ENCODE data around the gene BMS1. TPM values are rescaled to one million over a fixed set of nuclear protein-coding genes. Genes with fewer than 3 reads are reported as not detected.

The BMS1 gene
- total and polyA plus RNA-seq, 2 donors (not counting 3 experiments of a cell fraction or from before 2014, with no cell fraction given): 2.8 to 23.4 TPM

- Histone ChIP-seq H3K79me2 (ENCODE audit: control insufficient read depth, insufficient read depth, low read length) (no peaks in the 10 kb centered on the region), H3K4me1 (ENCODE audit: control insufficient read depth, extremely low read depth, insufficient read depth, low read length) (no peaks in the 10 kb centered on the region), H3K27ac (ENCODE audit: insufficient read depth, low read depth, low read length) (no peak overlapping the region), H3K4me3 (replicated peaks in 1 of 3; ENCODE audit: insufficient read depth in 1 of 3, low read depth in 1 of 3, low read length in 3 of 3) (no peak overlapping the region), H3K9me3 (replicated peaks; ENCODE audit: control insufficient read depth, insufficient read depth, low read length) (no peaks in the 10 kb centered on the region), H3K9me1 (replicated peaks; ENCODE audit: control insufficient read depth, extremely low read depth, insufficient read depth, low read length) (no peaks in the 10 kb centered on the region), H4K20me1 (replicated peaks; ENCODE audit: control insufficient read depth, extremely low read depth, insufficient read depth, low read length) (no peaks in the 10 kb centered on the region), H3K27me3 (ENCODE audit: control insufficient read depth in 2 of 2, insufficient read depth in 2 of 2, low read length in 2 of 2) (no peaks in the 10 kb centered on the region), H2AFZ (ENCODE audit: low read depth, low read length) (no peak overlapping the region), H3K9ac (replicated peaks; ENCODE audit: extremely low read depth, insufficient read depth, low read length) (no peak overlapping the region), H3K4me2 (ENCODE audit: insufficient read depth, low read length) (no peak overlapping the region), H3K36me3 (ENCODE audit: control insufficient read depth in 2 of 2, extremely low read depth in 1 of 2, insufficient read depth in 2 of 2, low read length in 2 of 2) (no peaks in the 10 kb centered on the region)
- intact Hi-C loops (cut with micrococcal nuclease): no loop called here
- FAIRE-seq (no peak), DNase-seq (ENCODE audit: low read depth, low spot score) (no peak)
- POLR2A ChIA-PET: no interaction called here
- dilution Hi-C loops (cut with MboI; ENCODE audit: extremely low pct_ligation_motif_present, low sequenced_read_pairs): no loop called here
- no TSS peak for BruUV-seq (replicated peaks)
- CTCF ChIA-PET: no interaction called here
- no peak for TF ChIP-seq CTCF (IDR thresholded peaks at IDR 0.05; ENCODE audit: extremely low read depth in 1 of 2, insufficient read depth in 1 of 2, low read depth in 1 of 2, low read length in 2 of 2)
- TF ChIP-seq POLR2AphosphoS5 (IDR thresholded peaks at IDR 0.05; ENCODE audit: insufficient read depth, low read depth, low read length): no peak
- no peak for TF ChIP-seq JUN (IDR thresholded peaks at IDR 0.05; ENCODE audit: borderline replicate concordance, insufficient read depth, insufficient read length, low read depth)
- no peak for TF ChIP-seq MAX (IDR thresholded peaks at IDR 0.05; ENCODE audit: insufficient read depth, insufficient read length)
- no peak for TF ChIP-seq GATA2 (IDR thresholded peaks at IDR 0.05; ENCODE audit: insufficient read depth, insufficient read length, low read depth, low read length)
Observed at GRCh38 chr10:42876476-42876875, 93.9 kb downstream of the BMS1 start.

GRCh38 chr10:42876945-42877344, 94.3 kb downstream of the BMS1 start:
- H3K27me3 ChIP-seq (ENCODE audit: control insufficient read depth in 2 of 2, insufficient read depth in 2 of 2, low read length in 2 of 2): no peaks in the 10 kb centered on the region
- no peak overlapping the region for H2AFZ ChIP-seq (ENCODE audit: low read depth, low read length)
- H3K9me1 ChIP-seq (replicated peaks; ENCODE audit: control insufficient read depth, extremely low read depth, insufficient read depth, low read length): no peaks in the 10 kb centered on the region
- POLR2A ChIA-PET: no interaction called here
- H3K36me3 ChIP-seq (ENCODE audit: control insufficient read depth in 2 of 2, extremely low read depth in 1 of 2, insufficient read depth in 2 of 2, low read length in 2 of 2): no peaks in the 10 kb centered on the region
- FAIRE-seq (no peak), DNase-seq (ENCODE audit: low read depth, low spot score) (no peak)
- intact Hi-C loops (cut with micrococcal nuclease): no loop called here
- H3K9me3 ChIP-seq (replicated peaks; ENCODE audit: control insufficient read depth, insufficient read depth, low read length): no peaks in the 10 kb centered on the region
- H3K4me2 ChIP-seq (ENCODE audit: insufficient read depth, low read length): no peak overlapping the region
- no peak overlapping the region for H3K9ac ChIP-seq (replicated peaks; ENCODE audit: extremely low read depth, insufficient read depth, low read length)
- TF ChIP-seq EZH2 (IDR thresholded peaks at IDR 0.05; ENCODE audit: borderline replicate concordance, low read depth, low read length, severe bottlenecking): no peak
- no peak for TF ChIP-seq POLR2AphosphoS5 (IDR thresholded peaks at IDR 0.05; ENCODE audit: insufficient read depth, low read depth, low read length)
- no peak for TF ChIP-seq CTCF (IDR thresholded peaks at IDR 0.05; ENCODE audit: extremely low read depth in 1 of 2, insufficient read depth in 1 of 2, low read depth in 1 of 2, low read length in 2 of 2)
- no peak for TF ChIP-seq FOS (IDR thresholded peaks at IDR 0.05; ENCODE audit: borderline replicate concordance, insufficient read depth, low read length)
- TF ChIP-seq MYC (IDR thresholded peaks at IDR 0.05; ENCODE audit: low read depth, low read length): no peak
- TF ChIP-seq MAX (IDR thresholded peaks at IDR 0.05; ENCODE audit: insufficient read depth, insufficient read length): no peak
- TF ChIP-seq JUN (IDR thresholded peaks at IDR 0.05; ENCODE audit: borderline replicate concordance, insufficient read depth, insufficient read length, low read depth): no peak
- TF ChIP-seq GATA2 (IDR thresholded peaks at IDR 0.05; ENCODE audit: insufficient read depth, insufficient read length, low read depth, low read length): no peak
- no peak for TF ChIP-seq POLR2A (IDR thresholded peaks at IDR 0.05; ENCODE audit: low read depth, low read length)
- no peaks in the 10 kb centered on the region for H4K20me1 ChIP-seq (replicated peaks; ENCODE audit: control insufficient read depth, extremely low read depth, insufficient read depth, low read length)
- H3K4me1 ChIP-seq (ENCODE audit: control insufficient read depth, extremely low read depth, insufficient read depth, low read length): no peaks in the 10 kb centered on the region
- no peak overlapping the region for H3K4me3 ChIP-seq (replicated peaks in 1 of 3; ENCODE audit: insufficient read depth in 1 of 3, low read depth in 1 of 3, low read length in 3 of 3)
- CTCF ChIA-PET: no interaction called here
- no peaks in the 10 kb centered on the region for H3K79me2 ChIP-seq (ENCODE audit: control insufficient read depth, insufficient read depth, low read length)
- no peak overlapping the region for H3K27ac ChIP-seq (ENCODE audit: insufficient read depth, low read depth, low read length)
- dilution Hi-C loops (cut with MboI; ENCODE audit: extremely low pct_ligation_motif_present, low sequenced_read_pairs): no loop called here
- no TSS peak for BruUV-seq (replicated peaks)
